ENCODE measurements around the gene TXNDC15.
"Not testable (repeated sequence)": the region's sequence is repeated elsewhere in the genome, so short reads cannot be mapped to it uniquely, and the experiment has no call there.

The TXNDC15 gene

DNA sequence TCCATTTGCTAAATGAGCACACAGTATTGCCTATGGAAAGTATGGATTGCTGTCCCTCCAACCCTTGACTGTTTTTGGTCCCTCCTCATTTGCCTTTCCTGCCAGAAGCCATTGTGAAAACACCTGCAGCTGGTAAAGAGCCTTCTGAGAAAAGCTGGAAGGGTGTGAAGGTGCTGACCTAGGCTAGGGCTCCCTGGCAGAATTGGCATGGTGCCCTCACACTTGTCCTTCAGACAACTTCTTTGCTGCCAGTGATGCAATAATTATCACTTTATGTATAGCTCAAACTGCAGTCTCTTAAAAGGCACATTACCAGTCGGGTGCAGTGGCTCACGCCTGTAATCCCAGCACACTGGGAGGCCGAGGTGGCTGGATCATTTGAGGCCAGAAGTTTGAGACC is 4.2 kb downstream of the TXNDC15 start:
- DNase-seq (ENCODE audit: low read depth, low spot score) = no peak
- H3K4me3 ChIP-seq (ENCODE audit: low read length) = no peak overlapping the region
- no peaks in the 10 kb centered on the region for H3K36me3 ChIP-seq (ENCODE audit: control insufficient read depth, insufficient read depth, low read length)
- no peaks in the 10 kb centered on the region for H3K27me3 ChIP-seq (ENCODE audit: control insufficient read depth, insufficient read depth, low read length)
- no peaks in the 10 kb centered on the region for H3K9me3 ChIP-seq (ENCODE audit: control insufficient read depth, insufficient read depth, low read length)
- H3K4me1 ChIP-seq (ENCODE audit: control insufficient read depth, insufficient read depth, low read length) = peaks cover 3% of the 10 kb centered on the region; the same call in 1 of the 2 replicates
- H3K27ac ChIP-seq (ENCODE audit: low read length) = no peak overlapping the region
- WGBS (ENCODE audit: insufficient coverage, insufficient read length) = no CpG with 5 or more reads among the region's 3 CpGs

DNA sequence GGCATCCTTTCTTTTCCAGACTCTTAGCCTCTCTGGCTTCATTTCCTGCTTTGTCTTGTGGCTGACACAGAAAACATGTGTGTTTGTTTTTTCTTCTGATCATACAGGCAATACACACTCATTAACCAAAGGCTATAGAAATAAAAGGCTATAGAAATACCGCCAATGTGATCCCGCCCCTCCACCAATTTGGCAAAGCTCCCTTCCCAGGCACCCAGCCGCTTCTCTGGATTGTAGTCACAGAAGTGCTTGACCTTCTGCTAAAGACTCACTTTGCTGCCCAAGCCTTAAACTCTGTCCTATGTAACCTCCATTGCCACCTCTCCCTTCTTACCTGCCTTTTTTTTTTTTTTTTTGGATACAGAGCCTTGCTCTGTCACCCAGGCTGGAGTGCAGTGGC is 5.3 kb downstream of the TXNDC15 start:
- no peak for DNase-seq (ENCODE audit: low read depth, low spot score)
- H3K4me3 ChIP-seq (ENCODE audit: low read length) = no peak overlapping the region
- H3K27me3 ChIP-seq (ENCODE audit: control insufficient read depth, insufficient read depth, low read length) = no peaks in the 10 kb centered on the region
- H3K27ac ChIP-seq (ENCODE audit: low read length) = no peak overlapping the region
- WGBS (ENCODE audit: insufficient coverage, insufficient read length) = no CpG with 5 or more reads among the region's 3 CpGs
- H3K9me3 ChIP-seq (ENCODE audit: control insufficient read depth, insufficient read depth, low read length) = no peaks in the 10 kb centered on the region
- peaks cover 3% of the 10 kb centered on the region; the same call in 1 of the 2 replicates for H3K4me1 ChIP-seq (ENCODE audit: control insufficient read depth, insufficient read depth, low read length)
- H3K36me3 ChIP-seq (ENCODE audit: control insufficient read depth, insufficient read depth, low read length) = no peaks in the 10 kb centered on the region

DNA sequence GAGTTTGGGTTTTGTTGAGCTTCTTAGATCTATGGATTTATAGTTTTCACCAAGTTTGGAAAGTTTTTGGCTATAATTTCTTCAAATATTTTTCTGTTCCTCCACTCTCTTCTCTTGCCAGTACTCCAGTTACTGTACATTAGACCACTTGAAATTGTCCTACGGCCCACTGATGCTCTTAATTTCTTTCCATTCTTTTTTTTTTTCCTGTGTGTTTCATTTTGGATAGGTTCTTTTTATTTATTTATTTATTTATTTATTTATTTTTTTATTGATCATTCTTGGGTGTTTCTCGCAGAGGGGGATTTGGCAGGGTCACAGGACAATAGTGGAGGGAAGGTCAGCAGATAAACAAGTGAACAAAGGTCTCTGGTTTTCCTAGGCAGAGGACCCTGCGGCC is 6.8 kb downstream of the TXNDC15 start:
- H3K27ac ChIP-seq (ENCODE audit: low read length); H3K4me1 ChIP-seq (ENCODE audit: control insufficient read depth, insufficient read depth, low read length); DNase-seq (ENCODE audit: low read depth, low spot score); H3K27me3 ChIP-seq (ENCODE audit: control insufficient read depth, insufficient read depth, low read length); H3K4me3 ChIP-seq (ENCODE audit: low read length); H3K36me3 ChIP-seq (ENCODE audit: control insufficient read depth, insufficient read depth, low read length); H3K9me3 ChIP-seq (ENCODE audit: control insufficient read depth, insufficient read depth, low read length): not testable (repeated sequence)
- WGBS (ENCODE audit: insufficient coverage, insufficient read length) = no CpG with 5 or more reads among the region's 3 CpGs

DNA sequence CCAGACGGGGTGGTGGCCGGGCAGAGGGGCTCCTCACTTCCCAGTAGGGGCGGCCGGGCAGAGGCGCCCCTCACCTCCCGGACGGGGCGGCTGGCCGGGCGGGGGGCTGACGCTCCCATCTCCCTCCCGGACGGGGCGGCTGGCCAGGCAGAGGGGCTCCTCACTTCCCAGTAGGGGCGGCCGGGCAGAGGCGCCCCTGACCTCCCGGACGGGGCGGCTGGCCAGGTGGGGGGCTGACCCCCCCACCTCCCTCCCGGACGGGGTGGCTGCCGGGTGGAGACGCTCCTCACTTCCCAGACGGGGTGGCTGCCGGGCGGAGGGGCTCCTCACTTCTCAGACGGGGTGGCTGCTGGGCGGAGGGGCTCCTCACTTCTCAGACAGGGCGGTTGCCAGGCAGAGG is 7.5 kb downstream of the TXNDC15 start:
- H3K27me3 ChIP-seq (ENCODE audit: control insufficient read depth, insufficient read depth, low read length); H3K36me3 ChIP-seq (ENCODE audit: control insufficient read depth, insufficient read depth, low read length); H3K4me3 ChIP-seq (ENCODE audit: low read length); H3K4me1 ChIP-seq (ENCODE audit: control insufficient read depth, insufficient read depth, low read length); H3K9me3 ChIP-seq (ENCODE audit: control insufficient read depth, insufficient read depth, low read length); H3K27ac ChIP-seq (ENCODE audit: low read length); DNase-seq (ENCODE audit: low read depth, low spot score): not testable (repeated sequence)
- WGBS (ENCODE audit: insufficient coverage, insufficient read length) = no CpG with 5 or more reads among the region's 30 CpGs

DNA sequence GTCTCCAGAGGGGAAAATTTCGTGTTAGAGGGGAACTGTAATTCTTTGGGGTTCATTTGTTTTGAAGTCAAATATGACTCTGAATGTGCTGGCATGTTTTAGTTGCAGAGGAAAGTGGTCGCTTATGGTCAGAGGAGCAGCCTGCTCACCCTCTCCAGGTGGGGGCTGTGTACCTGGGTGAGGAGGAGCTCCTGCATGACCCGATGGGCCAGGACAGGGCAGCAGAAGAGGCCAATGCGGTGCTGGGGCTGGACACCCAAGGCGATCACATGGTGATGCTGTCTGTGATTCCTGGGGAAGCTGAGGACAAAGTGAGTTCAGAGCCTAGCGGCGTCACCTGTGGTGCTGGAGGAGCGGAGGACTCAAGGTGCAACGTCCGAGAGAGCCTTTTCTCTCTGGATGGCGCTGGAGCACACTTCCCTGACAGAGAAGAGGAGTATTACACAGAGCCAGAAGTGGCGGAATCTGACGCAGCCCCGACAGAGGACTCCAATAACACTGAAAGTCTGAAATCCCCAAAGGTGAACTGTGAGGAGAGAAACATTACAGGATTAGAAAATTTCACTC is 13.5 kb downstream of the TXNDC15 start:
- no peaks in the 10 kb centered on the region; the same call in 1 of the 2 replicates for H3K9me3 ChIP-seq (ENCODE audit: control insufficient read depth, insufficient read depth, low read length)
- no peak overlapping the region for H3K27ac ChIP-seq (ENCODE audit: low read length)
- no peaks in the 10 kb centered on the region for H3K4me1 ChIP-seq (ENCODE audit: control insufficient read depth, insufficient read depth, low read length)
- no CpG with 5 or more reads among the region's 14 CpGs for WGBS (ENCODE audit: insufficient coverage, insufficient read length)
- DNase-seq (ENCODE audit: low read depth, low spot score) = no peak
- H3K27me3 ChIP-seq (ENCODE audit: control insufficient read depth, insufficient read depth, low read length) = no peaks in the 10 kb centered on the region
- no peak overlapping the region for H3K4me3 ChIP-seq (ENCODE audit: low read length)
- H3K36me3 ChIP-seq (ENCODE audit: control insufficient read depth, insufficient read depth, low read length) = no peaks in the 10 kb centered on the region

DNA sequence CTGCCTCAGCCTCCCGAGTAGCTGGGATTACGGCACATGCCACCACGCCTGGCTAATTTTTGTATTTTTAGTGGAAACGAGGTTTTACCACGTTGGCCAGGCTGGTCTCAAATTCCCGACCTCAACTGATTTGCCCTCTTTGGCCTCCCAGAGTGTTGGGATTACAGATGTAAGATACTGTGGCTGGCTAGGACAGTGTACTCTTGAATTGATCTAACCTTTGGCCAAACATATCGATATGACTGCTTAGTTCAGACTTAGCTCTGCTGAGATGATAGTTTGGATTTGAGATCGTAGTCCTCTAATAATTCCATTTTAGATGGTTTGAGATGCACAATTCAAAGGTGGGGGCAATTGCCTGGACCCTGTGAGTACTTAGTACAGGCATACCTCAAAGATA is 15.2 kb downstream of the TXNDC15 start:
- DNase-seq (ENCODE audit: low read depth, low spot score) = no peak
- no peaks in the 10 kb centered on the region for H3K36me3 ChIP-seq (ENCODE audit: control insufficient read depth, insufficient read depth, low read length)
- no CpG with 5 or more reads among the region's 8 CpGs for WGBS (ENCODE audit: insufficient coverage, insufficient read length)
- no peak overlapping the region for H3K4me3 ChIP-seq (ENCODE audit: low read length)
- 0 out of 2 replicates have a peak, but pooled peaks cover 1% of the 10 kb centered on the region for H3K4me1 ChIP-seq (ENCODE audit: control insufficient read depth, insufficient read depth, low read length)
- H3K27me3 ChIP-seq (ENCODE audit: control insufficient read depth, insufficient read depth, low read length) = no peaks in the 10 kb centered on the region
- H3K27ac ChIP-seq (ENCODE audit: low read length) = no peak overlapping the region
- no peaks in the 10 kb centered on the region; the same call in 1 of the 2 replicates for H3K9me3 ChIP-seq (ENCODE audit: control insufficient read depth, insufficient read depth, low read length)

DNA sequence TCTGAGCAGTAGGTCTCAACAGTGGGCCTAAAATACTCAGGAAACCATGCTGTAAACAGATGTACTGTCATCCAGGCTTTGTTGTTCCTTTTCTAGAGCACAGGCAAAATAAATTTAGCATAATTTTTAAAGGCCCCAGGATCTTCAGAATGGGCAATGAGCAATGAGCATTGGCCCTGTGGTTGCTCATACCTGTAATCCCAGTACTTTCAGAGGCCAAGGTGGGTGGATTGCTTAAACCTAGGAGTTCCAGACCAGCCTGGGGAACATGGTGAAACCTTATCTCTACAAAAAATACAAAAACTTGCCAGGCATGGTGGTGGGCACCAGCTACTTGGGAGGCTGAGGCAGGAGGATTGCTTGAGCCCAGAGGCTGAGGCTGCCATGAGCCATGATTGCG is 17.3 kb downstream of the TXNDC15 start:
- Histone ChIP-seq H3K27ac (ENCODE audit: low read length) (no peak overlapping the region), H3K36me3 (ENCODE audit: control insufficient read depth, insufficient read depth, low read length) (no peaks in the 10 kb centered on the region), H3K4me3 (ENCODE audit: low read length) (no peak overlapping the region), H3K9me3 (ENCODE audit: control insufficient read depth, insufficient read depth, low read length) (no peaks in the 10 kb centered on the region; the same call in 1 of the 2 replicates), H3K4me1 (ENCODE audit: control insufficient read depth, insufficient read depth, low read length) (0 out of 2 replicates have a peak, but pooled peaks cover 1% of the 10 kb centered on the region), H3K27me3 (ENCODE audit: control insufficient read depth, insufficient read depth, low read length) (no peaks in the 10 kb centered on the region)
- no peak for DNase-seq (ENCODE audit: low read depth, low spot score)
- no CpG with 5 or more reads among the region's 1 CpG for WGBS (ENCODE audit: insufficient coverage, insufficient read length)

DNA sequence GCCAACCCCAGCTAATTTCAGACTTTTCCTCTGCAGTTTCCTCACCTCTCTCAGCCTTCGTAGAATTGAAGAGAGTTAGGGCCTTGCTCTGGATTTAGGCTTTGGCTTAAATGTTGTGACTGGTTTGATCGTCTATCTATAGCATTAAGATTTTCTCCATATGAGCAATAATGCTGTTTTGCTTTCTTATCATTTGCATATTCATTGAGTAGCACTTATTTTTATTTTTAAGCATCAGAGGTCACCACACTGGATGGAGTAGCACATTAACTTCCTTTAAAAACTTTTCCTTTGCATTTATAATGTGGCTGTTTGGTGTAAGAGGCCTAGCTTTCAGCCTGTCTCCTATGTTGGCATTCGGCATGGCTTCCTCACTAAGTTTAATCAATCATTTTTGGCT is 18.1 kb downstream of the TXNDC15 start:
- no peaks in the 10 kb centered on the region for H3K36me3 ChIP-seq (ENCODE audit: control insufficient read depth, insufficient read depth, low read length)
- 0 out of 2 replicates have a peak, but pooled peaks cover 1% of the 10 kb centered on the region for H3K4me1 ChIP-seq (ENCODE audit: control insufficient read depth, insufficient read depth, low read length)
- no peaks in the 10 kb centered on the region for H3K27me3 ChIP-seq (ENCODE audit: control insufficient read depth, insufficient read depth, low read length)
- H3K4me3 ChIP-seq (ENCODE audit: low read length) = no peak overlapping the region
- no peak for DNase-seq (ENCODE audit: low read depth, low spot score)
- no peak overlapping the region for H3K27ac ChIP-seq (ENCODE audit: low read length)
- whole genome bisulfite sequencing (ENCODE audit: insufficient coverage, insufficient read length) = no CpG with 5 or more reads among the region's 3 CpGs
- no peaks in the 10 kb centered on the region; the same call in 1 of the 2 replicates for H3K9me3 ChIP-seq (ENCODE audit: control insufficient read depth, insufficient read depth, low read length)

DNA sequence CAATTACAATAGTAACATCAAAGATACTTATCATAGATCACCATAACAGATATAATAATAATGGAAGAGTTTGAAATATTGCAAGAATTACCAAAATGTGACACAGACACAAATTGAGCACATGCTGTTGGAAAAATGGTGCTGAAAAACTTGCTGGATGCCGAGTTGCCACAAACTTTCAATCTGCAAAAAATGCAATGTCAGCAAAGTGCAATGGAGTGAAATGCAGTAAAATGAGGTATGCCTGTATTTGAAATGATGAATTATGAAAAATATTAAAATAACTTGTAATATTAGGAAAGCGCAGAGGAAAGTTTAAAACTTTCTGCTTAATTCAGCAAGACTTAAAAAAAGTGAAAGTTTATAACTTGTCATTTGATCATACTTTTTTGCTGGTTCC is 18.8 kb downstream of the TXNDC15 start:
- no peaks in the 10 kb centered on the region for H3K36me3 ChIP-seq (ENCODE audit: control insufficient read depth, insufficient read depth, low read length)
- 0 out of 2 replicates have a peak, but pooled peaks cover 1% of the 10 kb centered on the region for H3K4me1 ChIP-seq (ENCODE audit: control insufficient read depth, insufficient read depth, low read length)
- H3K9me3 ChIP-seq (ENCODE audit: control insufficient read depth, insufficient read depth, low read length) = no peaks in the 10 kb centered on the region; the same call in 1 of the 2 replicates
- no peak for DNase-seq (ENCODE audit: low read depth, low spot score)
- WGBS (ENCODE audit: insufficient coverage, insufficient read length) = 100% methylated on average over 1 of the region's 2 CpGs
- H3K27me3 ChIP-seq (ENCODE audit: control insufficient read depth, insufficient read depth, low read length) = no peaks in the 10 kb centered on the region
- no peak overlapping the region for H3K4me3 ChIP-seq (ENCODE audit: low read length)
- no peak overlapping the region for H3K27ac ChIP-seq (ENCODE audit: low read length)

DNA sequence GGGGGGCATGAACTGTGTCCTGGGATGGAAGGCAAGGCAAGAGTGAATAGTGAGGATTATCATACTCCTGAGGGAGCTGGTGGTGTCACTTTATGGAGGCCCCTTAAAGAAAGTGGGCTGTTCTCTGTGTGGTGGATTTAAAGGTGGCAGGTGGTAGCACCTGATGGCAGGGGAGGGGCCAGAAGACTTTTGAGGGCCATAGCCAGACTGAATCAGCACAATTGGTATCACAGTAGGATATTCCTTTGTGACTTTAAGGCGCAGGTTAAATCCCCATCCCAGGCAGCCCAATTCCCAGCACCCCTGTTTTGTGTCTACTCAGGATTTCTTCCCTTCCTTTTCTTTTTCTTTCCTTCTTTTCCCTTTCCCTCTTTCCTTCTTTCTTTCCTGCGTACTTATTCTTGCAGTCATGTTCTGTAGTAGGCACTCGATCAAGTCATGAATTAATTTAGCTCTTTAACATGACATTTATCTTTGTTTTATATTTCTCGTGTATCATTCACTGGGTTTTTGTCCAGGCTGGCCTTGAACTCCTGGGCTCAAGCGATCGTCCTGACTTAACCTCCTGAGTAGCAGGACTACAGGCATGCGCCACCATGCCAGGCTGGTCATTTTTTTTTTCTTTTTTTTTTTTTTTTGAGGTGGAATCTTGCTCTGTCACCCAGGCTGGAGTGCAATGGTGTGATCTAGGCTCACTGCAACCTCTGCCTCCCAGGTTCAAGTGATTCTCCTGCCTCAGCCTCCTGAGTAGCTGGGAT is 19.8 kb downstream of the TXNDC15 start:
- no peaks in the 10 kb centered on the region for H3K27me3 ChIP-seq (ENCODE audit: control insufficient read depth, insufficient read depth, low read length)
- H3K4me1 ChIP-seq (ENCODE audit: control insufficient read depth, insufficient read depth, low read length) = 0 out of 2 replicates have a peak, but pooled peaks cover 1% of the 10 kb centered on the region
- no peaks in the 10 kb centered on the region for H3K36me3 ChIP-seq (ENCODE audit: control insufficient read depth, insufficient read depth, low read length)
- no CpG with 5 or more reads among the region's 7 CpGs for WGBS (ENCODE audit: insufficient coverage, insufficient read length)
- no peak for DNase-seq (ENCODE audit: low read depth, low spot score)
- H3K4me3 ChIP-seq (ENCODE audit: low read length) = no peak overlapping the region
- no peak overlapping the region for H3K27ac ChIP-seq (ENCODE audit: low read length)
- H3K9me3 ChIP-seq (ENCODE audit: control insufficient read depth, insufficient read depth, low read length) = no peaks in the 10 kb centered on the region; the same call in 1 of the 2 replicates
